ENCODE data around the gene CACNA2D1.

Gene CACNA2D1

GRCh38 chr7:82291931-82292330, 151.6 kb downstream of the CACNA2D1 start:
- in situ Hi-C loops (cut with HindIII; ENCODE audit: low sequenced_read_pairs) = no loop called here
- no peak overlapping the region for H3K4me3 ChIP-seq (ENCODE audit: low read depth, low read length)
- no peak for DNase-seq (ENCODE audit: low read depth, low spot score)
- TF ChIP-seq CTCF (IDR thresholded peaks at IDR 0.05; ENCODE audit: low read depth, low read length) = no peak

- H3K4me3 ChIP-seq (ENCODE audit: low read depth, low read length) = no peak overlapping the region
- in situ Hi-C loops (cut with HindIII; ENCODE audit: low sequenced_read_pairs) = no loop called here
Measured at GRCh38 chr7:82289889-82290288, 153.7 kb downstream of the CACNA2D1 start.

GRCh38 chr7:82289152-82289535, 154.4 kb downstream of the CACNA2D1 start:
- in situ Hi-C loops (cut with HindIII; ENCODE audit: low sequenced_read_pairs) = no loop called here
- no peak for TF ChIP-seq CTCF (IDR thresholded peaks at IDR 0.05; ENCODE audit: low read depth, low read length)
- H3K4me3 ChIP-seq (ENCODE audit: low read depth, low read length) = no peak overlapping the region
- DNase-seq (ENCODE audit: low read depth, low spot score) = no peak

More at GRCh38 chr7:82289889-82290288, 153.7 kb downstream of the CACNA2D1 start:
- no peak for DNase-seq (ENCODE audit: low read depth, low spot score)
- no peak for TF ChIP-seq CTCF (IDR thresholded peaks at IDR 0.05; ENCODE audit: low read depth, low read length)

- TF ChIP-seq CTCF (IDR thresholded peaks at IDR 0.05; ENCODE audit: low read depth, low read length) = no peak
- in situ Hi-C loops (cut with HindIII; ENCODE audit: low sequenced_read_pairs) = no loop called here
- DNase-seq (ENCODE audit: low read depth, low spot score) = no peak
- H3K4me3 ChIP-seq (ENCODE audit: low read depth, low read length) = no peak overlapping the region
Measured at GRCh38 chr7:82286798-82287140, 156.8 kb downstream of the CACNA2D1 start.

- no peak overlapping the region for H3K4me3 ChIP-seq (ENCODE audit: low read depth, low read length)
- TF ChIP-seq CTCF (IDR thresholded peaks at IDR 0.05; ENCODE audit: low read depth, low read length) = no peak
- DNase-seq (ENCODE audit: low read depth, low spot score) = no peak
- in situ Hi-C loops (cut with HindIII; ENCODE audit: low sequenced_read_pairs) = no loop called here
Measured at GRCh38 chr7:82286096-82286797, 157.3 kb downstream of the CACNA2D1 start.

- in situ Hi-C loops (cut with HindIII; ENCODE audit: low sequenced_read_pairs) = no loop called here
- no peak for TF ChIP-seq CTCF (IDR thresholded peaks at IDR 0.05; ENCODE audit: low read depth, low read length)
- peak; percentile 27 for DNase-seq (ENCODE audit: low read depth, low spot score)
Measured at GRCh38 chr7:82284936-82285519, 158.5 kb downstream of the CACNA2D1 start.

More at GRCh38 chr7:82284936-82285519, 158.5 kb downstream of the CACNA2D1 start:
- no peak overlapping the region for H3K4me3 ChIP-seq (ENCODE audit: low read depth, low read length)

Measured in astrocyte of the spinal cord (primary cell).